NCI-H128 (cell line): ENCODE results near the gene SYT1.

Experiments used
- DNase-seq: peaks from one replicate; lab custom pipeline; 2025; ENCODE audit not compliant: unreplicated experiment; lab: John Stamatoyannopoulos, UW

The SYT1 gene

GRCh38 chr12:79380402-79380801, 515.8 kb downstream of the SYT1 start:
- no peak for DNase-seq

- no peak for DNase-seq
Observed at GRCh38 chr12:79381248-79382208, 517.0 kb downstream of the SYT1 start.

GRCh38 chr12:79384551-79384950, 520.0 kb downstream of the SYT1 start:
- no peak for DNase-seq

GRCh38 chr12:79388011-79388410, 523.4 kb downstream of the SYT1 start:
- no peak for DNase-seq

GRCh38 chr12:79393842-79394241, 529.3 kb downstream of the SYT1 start:
- no peak for DNase-seq

- no peak for DNase-seq
Observed at GRCh38 chr12:79397609-79398008, 533.0 kb downstream of the SYT1 start.

- no peak for DNase-seq
Observed at GRCh38 chr12:79400481-79400880, 535.9 kb downstream of the SYT1 start.

- no peak for DNase-seq
Observed at GRCh38 chr12:79402606-79403005, 538.0 kb downstream of the SYT1 start.

GRCh38 chr12:79406993-79407392, 542.4 kb downstream of the SYT1 start:
- DNase-seq = no peak

- no peak for DNase-seq
Observed at GRCh38 chr12:79407671-79408622, 543.4 kb downstream of the SYT1 start.

- DNase-seq = no peak
Observed at GRCh38 chr12:79408689-79409088, 544.1 kb downstream of the SYT1 start.

- no peak for DNase-seq
Observed at GRCh38 chr12:79409562-79409961, 545.0 kb downstream of the SYT1 start.

GRCh38 chr12:79411791-79412190, 547.2 kb downstream of the SYT1 start:
- DNase-seq = no peak

- no peak for DNase-seq
Observed at GRCh38 chr12:79413796-79414195, 549.2 kb downstream of the SYT1 start.

- no peak for DNase-seq
Observed at GRCh38 chr12:79414252-79414651, 549.7 kb downstream of the SYT1 start.

- DNase-seq = no peak
Observed at GRCh38 chr12:79415321-79415720, 550.7 kb downstream of the SYT1 start.

- no peak for DNase-seq
Observed at GRCh38 chr12:79415746-79416435, 551.3 kb downstream of the SYT1 start.

GRCh38 chr12:79420146-79420618, 555.6 kb downstream of the SYT1 start:
- no peak for DNase-seq

- DNase-seq = no peak
Observed at GRCh38 chr12:79421236-79421740, 556.7 kb downstream of the SYT1 start.

GRCh38 chr12:79422060-79422812, 557.7 kb downstream of the SYT1 start:
- no peak for DNase-seq
